ENCODE measurements around the gene ACTN4.

Gene ACTN4

GRCh38 chr19:38693380-38694223 lies 46.2 kb downstream of the ACTN4 start:
- DNase-seq (ENCODE audit: low read depth in 3 of 3, low spot score in 1 of 3), result no peak

GRCh38 chr19:38695317-38695683 lies 47.9 kb downstream of the ACTN4 start:
- no peak for DNase-seq (ENCODE audit: low read depth in 3 of 3, low spot score in 1 of 3)

- DNase-seq (ENCODE audit: low read depth in 3 of 3, low spot score in 1 of 3), result no peak
Measured at GRCh38 chr19:38695832-38696728, 48.6 kb downstream of the ACTN4 start.

GRCh38 chr19:38696729-38697055 lies 49.2 kb downstream of the ACTN4 start:
- no peak for DNase-seq (ENCODE audit: low read depth in 3 of 3, low spot score in 1 of 3)

- no peak for DNase-seq (ENCODE audit: low read depth in 3 of 3, low spot score in 1 of 3)
Measured at GRCh38 chr19:38697197-38697596, 49.7 kb downstream of the ACTN4 start.

- DNase-seq (ENCODE audit: low read depth in 3 of 3, low spot score in 1 of 3), result no peak
Measured at GRCh38 chr19:38697641-38698071, 50.2 kb downstream of the ACTN4 start.

GRCh38 chr19:38698225-38699026 lies 51.0 kb downstream of the ACTN4 start:
- DNase-seq (ENCODE audit: low read depth in 3 of 3, low spot score in 1 of 3), result no peak

GRCh38 chr19:38699027-38699346 lies 51.5 kb downstream of the ACTN4 start:
- DNase-seq (ENCODE audit: low read depth in 3 of 3, low spot score in 1 of 3), result no peak

- DNase-seq (ENCODE audit: low read depth in 3 of 3, low spot score in 1 of 3), result no peak
Measured at GRCh38 chr19:38699647-38700349, 52.3 kb downstream of the ACTN4 start.

- DNase-seq (ENCODE audit: low read depth in 3 of 3, low spot score in 1 of 3), result no peak
Measured at GRCh38 chr19:38700350-38700901, 53.0 kb downstream of the ACTN4 start.

GRCh38 chr19:38700902-38701454 lies 53.5 kb downstream of the ACTN4 start:
- DNase-seq (ENCODE audit: low read depth in 3 of 3, low spot score in 1 of 3), result no peak

GRCh38 chr19:38701455-38702063 lies 54.1 kb downstream of the ACTN4 start:
- no peak for DNase-seq (ENCODE audit: low read depth in 3 of 3, low spot score in 1 of 3)

GRCh38 chr19:38702278-38702677 lies 54.8 kb downstream of the ACTN4 start:
- no peak for DNase-seq (ENCODE audit: low read depth in 3 of 3, low spot score in 1 of 3)

GRCh38 chr19:38703509-38703908 lies 56.1 kb downstream of the ACTN4 start:
- DNase-seq (ENCODE audit: low read depth in 3 of 3, low spot score in 1 of 3), result no peak

GRCh38 chr19:38704488-38705026 lies 57.1 kb downstream of the ACTN4 start:
- no peak for DNase-seq (ENCODE audit: low read depth in 3 of 3, low spot score in 1 of 3)

- no peak for DNase-seq (ENCODE audit: low read depth in 3 of 3, low spot score in 1 of 3)
Measured at GRCh38 chr19:38705197-38706019, 58.0 kb downstream of the ACTN4 start.

- DNase-seq (ENCODE audit: low read depth in 3 of 3, low spot score in 1 of 3), result no peak
Measured at GRCh38 chr19:38706792-38707511, 59.5 kb downstream of the ACTN4 start.

GRCh38 chr19:38707512-38708114 lies 60.2 kb downstream of the ACTN4 start:
- DNase-seq (ENCODE audit: low read depth in 3 of 3, low spot score in 1 of 3), result no peak
